SK-N-SH (cell line): Measurements from ENCODE around the gene RNF19B. TPM values are rescaled to one million over a fixed set of nuclear protein-coding genes. Genes with fewer than 3 reads are reported as not detected.
A peak's percentile ranks its signal among the peaks of the same experiment; 100 is the strongest.

Source experiments
- CTCF ChIA-PET: fragments of 300-600, 350-600 bp; formaldehyde crosslinking; extraction: SDS; loops from one replicate; lab custom pipeline; 2021; lab: Yijun Ruan, JAX
- POLR2A ChIA-PET: fragments of 350-600 bp; sonication (Branson Sonifier 250); formaldehyde crosslinking; extraction: SDS; loops from one replicate; lab custom pipeline; 2020; ENCODE audit warnings: antibody characterized with exemption, inconsistent platforms; lab: Yijun Ruan, JAX
- DNase-seq: peaks from one replicate; pipeline ENCODE4 v3.0.0; 2012
- H2AFZ ChIP-seq: fragments of 200-600 bp; sonication (generic); 2 replicates; pipeline ENCODE4 v1.8.1; 2016; ENCODE audit warnings: antibody characterized with exemption, mild to moderate bottlenecking, low read depth
- H3F3A ChIP-seq: fragments of 200-600 bp; sonication (generic); replicated peaks from 2 replicates; pipeline ENCODE3; 2016; ENCODE audit warnings: antibody characterized with exemption, mild to moderate bottlenecking; ENCODE audit not compliant: insufficient read depth
- H3K27ac ChIP-seq, 2 experiments: fragments of 200-500 bp in 1 of 2; fragments of 200-600 bp in 1 of 2; sonication (Bioruptor generic) in 1 of 2; sonication (generic), shearing (Covaris generic) in 1 of 2; 2 replicates each; pipeline versions ENCODE4 v1.5.1 to v1.6.1; 2014 to 2016; ENCODE audit warnings: low read depth in 2 of 2, inconsistent platforms in 1 of 2, low read length in 1 of 2, mild to moderate bottlenecking in 1 of 2, mixed read lengths in 1 of 2
- H3K27me3 ChIP-seq: fragments of 200-600 bp; sonication (generic), shearing (Covaris generic); 2 replicates; pipeline ENCODE4 v1.6.1; 2016; ENCODE audit warnings: mixed run types; ENCODE audit not compliant: insufficient read depth
- H3K36me3 ChIP-seq, 2 experiments: fragments of 200-500 bp in 1 of 2; fragments of 200-600 bp in 1 of 2; sonication (Bioruptor generic) in 1 of 2; sonication (generic) in 1 of 2; replicated peaks in 1 of 2; 2 replicates each; pipeline versions ENCODE3 to v1.5.1; 2014 to 2016; ENCODE audit warnings: low read length in 1 of 2, mild to moderate bottlenecking in 1 of 2; ENCODE audit not compliant: insufficient read depth in 2 of 2, control insufficient read depth in 1 of 2
- H3K4me1 ChIP-seq, 2 experiments: fragments of 200-500 bp in 1 of 2; fragments of 200-600 bp in 1 of 2; sonication (Bioruptor generic) in 1 of 2; sonication (generic), shearing (Covaris generic) in 1 of 2; 2 replicates each; pipeline versions ENCODE4 v1.5.1 to v1.6.1; 2014 to 2016; ENCODE audit warnings: low read depth in 1 of 2, low read length in 1 of 2, mixed run types in 1 of 2; ENCODE audit not compliant: insufficient read depth in 2 of 2, control insufficient read depth in 1 of 2
- H3K4me2 ChIP-seq: fragments of 200-600 bp; sonication (generic), shearing (Covaris generic); 2 replicates; pipeline ENCODE4 v1.6.1; 2017; ENCODE audit warnings: mixed run types
- H3K4me3 ChIP-seq, 2 experiments: fragments of 200-500 bp in 1 of 2; fragments of 200-600 bp in 1 of 2; sonication (Bioruptor generic) in 1 of 2; sonication (generic), shearing (Covaris generic) in 1 of 2; 2 replicates each; pipeline versions ENCODE4 v1.5.1 to v1.8.1; 2014 to 2016; ENCODE audit warnings: low read depth in 2 of 2, inconsistent platforms in 1 of 2, low read length in 1 of 2, mild to moderate bottlenecking in 1 of 2, mixed read lengths in 1 of 2, moderate library complexity in 1 of 2
- H3K79me2 ChIP-seq: fragments of 200-600 bp; sonication (generic); 2 replicates; pipeline ENCODE4 v1.8.1; 2017; ENCODE audit warnings: mild to moderate bottlenecking; ENCODE audit not compliant: insufficient read depth
- H3K9ac ChIP-seq: fragments of 200-600 bp; sonication (generic); 2 replicates; pipeline ENCODE4 v1.6.1; 2017; ENCODE audit warnings: mixed run types
- H3K9me2 ChIP-seq: fragments of 200-600 bp; sonication (generic); 2 replicates; pipeline ENCODE4 v1.6.1; 2017; ENCODE audit warnings: mixed run types
- H3K9me3 ChIP-seq: fragments of 200-600 bp; sonication (generic); 2 replicates; pipeline ENCODE4 v1.6.1; 2017; ENCODE audit warnings: mixed run types, mild to moderate bottlenecking, moderate library complexity
- H4K20me1 ChIP-seq: fragments of 200-600 bp; sonication (generic); 2 replicates; pipeline ENCODE4 v1.6.1; 2017; ENCODE audit warnings: mild to moderate bottlenecking, mixed run types; ENCODE audit not compliant: insufficient read depth
- CHD2 ChIP-seq: fragments of 150-350 bp; IDR thresholded peaks from 2 replicates; pipeline ENCODE4 v1.6.1; 2018; ENCODE audit warnings: low read length; ENCODE audit not compliant: partially characterized antibody
- EZH2phosphoT487 ChIP-seq: fragments of 200-600 bp; sonication (generic); IDR thresholded peaks from 2 replicates; pipeline ENCODE4 v1.6.1; 2017; ENCODE audit warnings: low read depth, mixed run types, mild to moderate bottlenecking, antibody characterized with exemption, moderate library complexity, borderline replicate concordance
- FOSL2 ChIP-seq: IDR thresholded peaks from 2 replicates; pipeline ENCODE4 v1.4.0; 2012; ENCODE audit warnings: low read depth, mild to moderate bottlenecking, moderate library complexity, borderline replicate concordance
- GABPA ChIP-seq: IDR thresholded peaks from 2 replicates; pipeline ENCODE4 v1.4.0; 2012; ENCODE audit warnings: low read depth, mild to moderate bottlenecking
- MXI1 ChIP-seq: IDR thresholded peaks from 2 replicates; pipeline ENCODE4 v1.6.1; 2012; ENCODE audit warnings: mild to moderate bottlenecking, low read depth, low read length, improper control_type of control experiment
- RCOR1 ChIP-seq: fragments of 150-350 bp; IDR thresholded peaks from 2 replicates; pipeline ENCODE4 v1.6.1; 2017; ENCODE audit warnings: antibody characterized with exemption, low read length
- SMC3 ChIP-seq: IDR thresholded peaks from 2 replicates; pipeline ENCODE4 v1.6.1; 2012; ENCODE audit warnings: low read depth, low read length, improper control_type of control experiment
- TAF1 ChIP-seq: IDR thresholded peaks from 2 replicates; pipeline ENCODE4 v1.6.1; 2012; ENCODE audit warnings: low read depth, mild to moderate bottlenecking, low read length, moderate library complexity, borderline replicate concordance
- TCF12 ChIP-seq: IDR thresholded peaks from 2 replicates; pipeline ENCODE4 v1.4.0; 2012
- TEAD4 ChIP-seq: IDR thresholded peaks from 2 replicates; pipeline ENCODE4 v1.4.0; 2012; ENCODE audit warnings: mild to moderate bottlenecking, borderline replicate concordance; ENCODE audit not compliant: insufficient read depth
- WGBS: methylation state at CpG from one replicate; pipeline ENCODE4 v1.1.6; 2017; ENCODE audit warnings: low lambda C conversion rate; 5-methylcytosine and 5-hydroxymethylcytosine counted together
- polyA plus RNA-seq, 3 experiments: library from polyadenylated mRNA; depleted of rRNA; stranded (reverse); fragments of >200 nt; gene quantifications; 2 replicates each; pipeline ENCODE4 v1.2.3, GENCODE V29; 2012
- TF ChIP-seq, protein P1 (sequence below): IDR thresholded peaks from 2 replicates; pipeline ENCODE4 v1.4.0; 2012; ENCODE audit warnings: low read depth
- TF ChIP-seq, protein P2 (sequence below): IDR thresholded peaks from 2 replicates; pipeline ENCODE4; 2012
- TF ChIP-seq, protein P3 (sequence below): fragments of 150-350 bp; IDR thresholded peaks from 2 replicates; pipeline ENCODE4 v1.6.1; 2016; ENCODE audit warnings: mild to moderate bottlenecking, low read depth, low read length
- TF ChIP-seq, protein P4 (sequence below): fragments of 150-350 bp; IDR thresholded peaks from 2 replicates; pipeline ENCODE4 v1.6.1; 2017; ENCODE audit warnings: antibody characterized with exemption, low read length, low read depth, borderline replicate concordance
- TF ChIP-seq, protein P5 (sequence below): IDR thresholded peaks from 2 replicates; pipeline ENCODE4 v1.6.1; 2012; ENCODE audit warnings: mild to moderate bottlenecking, low read depth, low read length, moderate library complexity

Gene RNF19B
- polyA plus RNA-seq, 1 of the 3 experiments (the other 2 are of a cell fraction): 20.1 TPM

DNA sequence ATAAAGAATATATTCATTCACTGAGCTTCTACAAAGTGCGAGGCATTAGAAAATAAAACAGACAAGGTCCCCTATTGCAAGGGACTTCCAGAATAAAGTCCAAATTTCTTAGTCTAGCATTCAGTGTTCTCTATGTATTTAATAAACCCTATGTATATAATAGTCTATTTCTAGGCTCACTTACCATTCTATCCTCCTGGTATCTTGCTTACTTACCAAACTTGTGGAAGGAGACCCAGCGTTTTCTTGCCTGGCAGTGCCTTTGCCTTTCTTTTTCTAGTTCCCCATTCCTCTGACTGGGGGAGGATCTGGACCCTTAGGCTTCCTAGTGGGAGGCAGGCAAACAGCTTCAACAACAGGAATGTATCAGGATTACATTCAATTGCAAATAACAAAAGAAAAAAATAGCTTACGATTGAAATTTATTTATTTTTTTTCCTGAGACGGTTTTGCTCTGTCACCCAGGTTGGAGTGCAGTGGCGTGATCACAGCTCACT lies 690 bp upstream of the RNF19B start:
- DNase-seq: no peak
- H3K9me2 ChIP-seq: no peaks in the 10 kb centered on the region
- TF ChIP-seq, protein P1, sequence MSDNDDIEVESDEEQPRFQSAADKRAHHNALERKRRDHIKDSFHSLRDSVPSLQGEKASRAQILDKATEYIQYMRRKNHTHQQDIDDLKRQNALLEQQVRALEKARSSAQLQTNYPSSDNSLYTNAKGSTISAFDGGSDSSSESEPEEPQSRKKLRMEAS: no peak
- TF ChIP-seq TAF1 (no peak), EZH2phosphoT487 (no peak), TCF12 (no peak), FOSL2 (no peak), MXI1 (no peak), SMC3 (no peak), TEAD4 (no peak), CHD2 (no peak), GABPA (no peak), RCOR1 (no peak)
- TF ChIP-seq, protein P2, sequence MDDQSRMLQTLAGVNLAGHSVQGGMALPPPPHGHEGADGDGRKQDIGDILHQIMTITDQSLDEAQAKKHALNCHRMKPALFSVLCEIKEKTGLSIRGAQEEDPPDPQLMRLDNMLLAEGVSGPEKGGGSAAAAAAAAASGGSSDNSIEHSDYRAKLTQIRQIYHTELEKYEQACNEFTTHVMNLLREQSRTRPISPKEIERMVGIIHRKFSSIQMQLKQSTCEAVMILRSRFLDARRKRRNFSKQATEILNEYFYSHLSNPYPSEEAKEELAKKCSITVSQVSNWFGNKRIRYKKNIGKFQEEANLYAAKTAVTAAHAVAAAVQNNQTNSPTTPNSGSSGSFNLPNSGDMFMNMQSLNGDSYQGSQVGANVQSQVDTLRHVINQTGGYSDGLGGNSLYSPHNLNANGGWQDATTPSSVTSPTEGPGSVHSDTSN: no peak
- TF ChIP-seq, protein P3, sequence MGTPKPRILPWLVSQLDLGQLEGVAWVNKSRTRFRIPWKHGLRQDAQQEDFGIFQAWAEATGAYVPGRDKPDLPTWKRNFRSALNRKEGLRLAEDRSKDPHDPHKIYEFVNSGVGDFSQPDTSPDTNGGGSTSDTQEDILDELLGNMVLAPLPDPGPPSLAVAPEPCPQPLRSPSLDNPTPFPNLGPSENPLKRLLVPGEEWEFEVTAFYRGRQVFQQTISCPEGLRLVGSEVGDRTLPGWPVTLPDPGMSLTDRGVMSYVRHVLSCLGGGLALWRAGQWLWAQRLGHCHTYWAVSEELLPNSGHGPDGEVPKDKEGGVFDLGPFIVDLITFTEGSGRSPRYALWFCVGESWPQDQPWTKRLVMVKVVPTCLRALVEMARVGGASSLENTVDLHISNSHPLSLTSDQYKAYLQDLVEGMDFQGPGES: no peak
- peak overlapping the region; percentile 90 for H2AFZ ChIP-seq
- peaks cover 28% of the 10 kb centered on the region for H4K20me1 ChIP-seq
- H3K4me3 ChIP-seq: peak overlapping the region; percentile 66 to 77; a peak in 2 of 4 replicates
- H3K27me3 ChIP-seq: no peaks in the 10 kb centered on the region
- peaks cover 37% of the 10 kb centered on the region for H3K79me2 ChIP-seq
- CTCF ChIA-PET: interaction anchor here (1.1 to 2.1 kb wide), 2 partner anchors 12 to 79 kb away, joined by 3 to 4 read pairs; partner anchors contain the start of gene HPCA
- H3F3A ChIP-seq: peaks cover 18% of the 10 kb centered on the region
- no peaks in the 10 kb centered on the region for H3K36me3 ChIP-seq
- POLR2A ChIA-PET: interaction anchor here (0.5 to 2.1 kb wide), 3 partner anchors 19 to 78 kb away, joined by 3 to 10 read pairs (median 8); no protein-coding TSS in a partner anchor
- H3K4me2 ChIP-seq: peak overlapping the region; percentile 60
- H3K9ac ChIP-seq: no peak overlapping the region
- 64% methylated on average over 5 of the region's 5 CpGs for WGBS
- peak overlapping the region; percentile 43 to 69; a peak in 3 of 4 replicates for H3K27ac ChIP-seq
- no peaks in the 10 kb centered on the region for H3K9me3 ChIP-seq
- H3K4me1 ChIP-seq: peaks cover 12 to 17% of the 10 kb centered on the region in 2 experiments; a peak in 3 of 4 replicates

DNA sequence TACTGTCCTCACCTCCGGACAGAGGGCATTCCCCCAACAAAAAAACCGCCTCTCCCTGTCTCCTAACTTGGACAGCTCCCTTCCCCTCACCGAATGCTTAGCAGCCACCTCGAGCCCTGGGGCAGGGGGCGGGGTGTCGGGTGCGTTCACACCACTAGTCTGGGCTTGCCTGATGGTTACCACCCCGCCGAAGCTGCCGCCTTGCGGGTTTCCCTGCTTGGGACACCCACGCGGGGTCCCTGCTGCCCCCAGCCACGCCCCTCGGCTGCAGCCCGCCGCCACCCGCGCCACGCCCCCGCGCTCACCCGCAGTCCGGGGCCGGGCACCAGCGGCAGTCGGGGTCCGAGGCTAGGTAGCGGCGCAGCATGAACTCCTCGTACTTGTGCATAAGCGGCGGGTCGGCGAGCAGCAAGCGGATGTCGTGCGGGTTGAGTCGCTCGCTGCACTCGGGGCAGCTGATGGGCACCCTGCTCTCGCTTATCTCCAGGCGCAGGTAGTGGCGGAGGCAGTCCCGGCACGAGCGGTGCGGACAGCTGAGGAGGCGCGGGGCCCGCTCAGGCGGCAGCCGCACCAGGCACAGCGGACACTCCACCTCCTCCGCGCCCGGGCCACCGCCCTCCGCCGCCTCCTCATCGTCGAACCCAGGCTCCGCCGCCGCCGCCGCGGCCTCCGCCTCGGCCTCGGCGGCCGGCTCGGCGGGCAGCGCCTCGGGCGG lies 706 bp downstream of the RNF19B start:
- H3K9ac ChIP-seq: peak overlapping the region; percentile 77
- H3K9me2 ChIP-seq: no peaks in the 10 kb centered on the region
- H3K27me3 ChIP-seq: no peaks in the 10 kb centered on the region
- ChIA-PET CTCF (interaction anchor here (1.5 to 1.9 kb wide), 2 partner anchors 30 to 45 kb away, joined by 6 to 8 read pairs; no protein-coding TSS in a partner anchor), POLR2A (interaction anchor here (1.0 to 2.1 kb wide), 4 partner anchors 10 to 30 kb away, joined by 3 to 10 read pairs (median 6); no protein-coding TSS in a partner anchor)
- H2AFZ ChIP-seq: peak overlapping the region; percentile 73; the same call in 1 of the 2 replicates
- H3K36me3 ChIP-seq: no peaks in the 10 kb centered on the region
- peaks cover 51% of the 10 kb centered on the region for H3K79me2 ChIP-seq
- peaks cover 8% of the 10 kb centered on the region for H3F3A ChIP-seq
- peaks cover 38% of the 10 kb centered on the region for H4K20me1 ChIP-seq
- H3K27ac ChIP-seq: peak overlapping the region; percentile 63 to 77; a peak in 3 of 4 replicates
- peaks cover 12 to 17% of the 10 kb centered on the region in 2 experiments; a peak in 3 of 4 replicates for H3K4me1 ChIP-seq
- DNase-seq: peak; percentile 84
- no peaks in the 10 kb centered on the region for H3K9me3 ChIP-seq
- WGBS: 3% methylated on average over 5 of the region's 78 CpGs
- peak overlapping the region; percentile 95 for H3K4me2 ChIP-seq
- TF ChIP-seq, protein P4, sequence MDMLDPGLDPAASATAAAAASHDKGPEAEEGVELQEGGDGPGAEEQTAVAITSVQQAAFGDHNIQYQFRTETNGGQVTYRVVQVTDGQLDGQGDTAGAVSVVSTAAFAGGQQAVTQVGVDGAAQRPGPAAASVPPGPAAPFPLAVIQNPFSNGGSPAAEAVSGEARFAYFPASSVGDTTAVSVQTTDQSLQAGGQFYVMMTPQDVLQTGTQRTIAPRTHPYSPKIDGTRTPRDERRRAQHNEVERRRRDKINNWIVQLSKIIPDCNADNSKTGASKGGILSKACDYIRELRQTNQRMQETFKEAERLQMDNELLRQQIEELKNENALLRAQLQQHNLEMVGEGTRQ: no peak
- TF ChIP-seq RCOR1: 0 out of 2 replicates have a peak, but pooled peaks have one; percentile 8
- peak; percentile 63; the same call in 1 of the 2 replicates for TF ChIP-seq MXI1
- TF ChIP-seq, protein P5, sequence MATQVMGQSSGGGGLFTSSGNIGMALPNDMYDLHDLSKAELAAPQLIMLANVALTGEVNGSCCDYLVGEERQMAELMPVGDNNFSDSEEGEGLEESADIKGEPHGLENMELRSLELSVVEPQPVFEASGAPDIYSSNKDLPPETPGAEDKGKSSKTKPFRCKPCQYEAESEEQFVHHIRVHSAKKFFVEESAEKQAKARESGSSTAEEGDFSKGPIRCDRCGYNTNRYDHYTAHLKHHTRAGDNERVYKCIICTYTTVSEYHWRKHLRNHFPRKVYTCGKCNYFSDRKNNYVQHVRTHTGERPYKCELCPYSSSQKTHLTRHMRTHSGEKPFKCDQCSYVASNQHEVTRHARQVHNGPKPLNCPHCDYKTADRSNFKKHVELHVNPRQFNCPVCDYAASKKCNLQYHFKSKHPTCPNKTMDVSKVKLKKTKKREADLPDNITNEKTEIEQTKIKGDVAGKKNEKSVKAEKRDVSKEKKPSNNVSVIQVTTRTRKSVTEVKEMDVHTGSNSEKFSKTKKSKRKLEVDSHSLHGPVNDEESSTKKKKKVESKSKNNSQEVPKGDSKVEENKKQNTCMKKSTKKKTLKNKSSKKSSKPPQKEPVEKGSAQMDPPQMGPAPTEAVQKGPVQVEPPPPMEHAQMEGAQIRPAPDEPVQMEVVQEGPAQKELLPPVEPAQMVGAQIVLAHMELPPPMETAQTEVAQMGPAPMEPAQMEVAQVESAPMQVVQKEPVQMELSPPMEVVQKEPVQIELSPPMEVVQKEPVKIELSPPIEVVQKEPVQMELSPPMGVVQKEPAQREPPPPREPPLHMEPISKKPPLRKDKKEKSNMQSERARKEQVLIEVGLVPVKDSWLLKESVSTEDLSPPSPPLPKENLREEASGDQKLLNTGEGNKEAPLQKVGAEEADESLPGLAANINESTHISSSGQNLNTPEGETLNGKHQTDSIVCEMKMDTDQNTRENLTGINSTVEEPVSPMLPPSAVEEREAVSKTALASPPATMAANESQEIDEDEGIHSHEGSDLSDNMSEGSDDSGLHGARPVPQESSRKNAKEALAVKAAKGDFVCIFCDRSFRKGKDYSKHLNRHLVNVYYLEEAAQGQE: peak; percentile 84
- TF ChIP-seq, all 33 proteins: peak for 3
- peak overlapping the region; percentile 77 to 98 for H3K4me3 ChIP-seq
